Retinal pigment epithelial cell (primary cell): ENCODE data around the gene SPAG16.

Source experiments
- DNase-seq: peaks from one replicate; pipeline ENCODE4 v3.0.0-alpha.2; 2010; ENCODE audit warnings: low read depth
- H3K4me3 ChIP-seq: 2 replicates; pipeline ENCODE4 v1.5.1; 2011; ENCODE audit warnings: mild to moderate bottlenecking, low read length, control low read depth, moderate library complexity
- TF ChIP-seq, protein P1 (sequence below): conservative IDR thresholded peaks from 2 replicates; pipeline ENCODE4 v1.5.1; 2011; ENCODE audit warnings: low read depth, low read length, control low read depth, inconsistent platforms

The SPAG16 gene

DNA sequence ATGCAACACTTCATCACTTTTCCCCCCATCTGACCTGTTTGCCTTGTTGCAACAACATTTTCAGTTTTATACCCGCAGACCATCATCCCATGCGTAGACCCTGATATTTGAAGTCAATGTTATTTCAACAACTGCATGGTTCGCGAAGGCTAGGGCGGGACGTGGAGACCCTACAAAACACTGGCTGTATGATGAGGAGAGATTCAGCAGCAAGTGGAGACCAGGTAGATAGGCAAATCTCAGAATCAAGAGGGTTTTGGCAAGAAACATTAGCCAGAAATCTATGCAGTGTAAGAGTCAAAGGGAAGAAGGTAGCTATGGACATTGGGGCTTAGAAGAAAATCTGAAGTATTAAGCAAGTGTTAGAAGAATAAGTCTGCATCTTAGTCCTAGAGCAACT is 42.4 kb upstream of the SPAG16 start:
- DNase-seq, result no peak
- no peak overlapping the region for H3K4me3 ChIP-seq
- TF ChIP-seq, protein P1, sequence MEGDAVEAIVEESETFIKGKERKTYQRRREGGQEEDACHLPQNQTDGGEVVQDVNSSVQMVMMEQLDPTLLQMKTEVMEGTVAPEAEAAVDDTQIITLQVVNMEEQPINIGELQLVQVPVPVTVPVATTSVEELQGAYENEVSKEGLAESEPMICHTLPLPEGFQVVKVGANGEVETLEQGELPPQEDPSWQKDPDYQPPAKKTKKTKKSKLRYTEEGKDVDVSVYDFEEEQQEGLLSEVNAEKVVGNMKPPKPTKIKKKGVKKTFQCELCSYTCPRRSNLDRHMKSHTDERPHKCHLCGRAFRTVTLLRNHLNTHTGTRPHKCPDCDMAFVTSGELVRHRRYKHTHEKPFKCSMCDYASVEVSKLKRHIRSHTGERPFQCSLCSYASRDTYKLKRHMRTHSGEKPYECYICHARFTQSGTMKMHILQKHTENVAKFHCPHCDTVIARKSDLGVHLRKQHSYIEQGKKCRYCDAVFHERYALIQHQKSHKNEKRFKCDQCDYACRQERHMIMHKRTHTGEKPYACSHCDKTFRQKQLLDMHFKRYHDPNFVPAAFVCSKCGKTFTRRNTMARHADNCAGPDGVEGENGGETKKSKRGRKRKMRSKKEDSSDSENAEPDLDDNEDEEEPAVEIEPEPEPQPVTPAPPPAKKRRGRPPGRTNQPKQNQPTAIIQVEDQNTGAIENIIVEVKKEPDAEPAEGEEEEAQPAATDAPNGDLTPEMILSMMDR, result no peak

DNA sequence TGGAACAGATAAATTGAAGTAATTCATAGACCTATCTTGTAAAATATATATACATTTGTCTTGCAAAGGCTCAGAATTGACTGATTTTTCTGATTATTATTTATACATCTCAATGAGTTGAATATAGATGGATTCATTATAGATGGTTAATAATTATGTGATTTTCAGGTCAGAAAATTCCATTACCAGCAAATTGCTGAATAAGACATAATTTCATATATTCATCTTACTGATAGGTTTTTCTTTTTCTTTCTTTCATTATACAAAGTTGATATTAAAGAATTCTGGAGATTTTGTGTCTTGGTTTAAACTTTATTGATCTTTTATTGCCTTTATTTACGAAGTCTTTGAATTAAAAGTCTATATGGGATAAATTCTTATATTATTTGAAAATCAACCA is 41.6 kb upstream of the SPAG16 start:
- no peak overlapping the region for H3K4me3 ChIP-seq
- TF ChIP-seq, protein P1, result no peak
- no peak for DNase-seq

DNA sequence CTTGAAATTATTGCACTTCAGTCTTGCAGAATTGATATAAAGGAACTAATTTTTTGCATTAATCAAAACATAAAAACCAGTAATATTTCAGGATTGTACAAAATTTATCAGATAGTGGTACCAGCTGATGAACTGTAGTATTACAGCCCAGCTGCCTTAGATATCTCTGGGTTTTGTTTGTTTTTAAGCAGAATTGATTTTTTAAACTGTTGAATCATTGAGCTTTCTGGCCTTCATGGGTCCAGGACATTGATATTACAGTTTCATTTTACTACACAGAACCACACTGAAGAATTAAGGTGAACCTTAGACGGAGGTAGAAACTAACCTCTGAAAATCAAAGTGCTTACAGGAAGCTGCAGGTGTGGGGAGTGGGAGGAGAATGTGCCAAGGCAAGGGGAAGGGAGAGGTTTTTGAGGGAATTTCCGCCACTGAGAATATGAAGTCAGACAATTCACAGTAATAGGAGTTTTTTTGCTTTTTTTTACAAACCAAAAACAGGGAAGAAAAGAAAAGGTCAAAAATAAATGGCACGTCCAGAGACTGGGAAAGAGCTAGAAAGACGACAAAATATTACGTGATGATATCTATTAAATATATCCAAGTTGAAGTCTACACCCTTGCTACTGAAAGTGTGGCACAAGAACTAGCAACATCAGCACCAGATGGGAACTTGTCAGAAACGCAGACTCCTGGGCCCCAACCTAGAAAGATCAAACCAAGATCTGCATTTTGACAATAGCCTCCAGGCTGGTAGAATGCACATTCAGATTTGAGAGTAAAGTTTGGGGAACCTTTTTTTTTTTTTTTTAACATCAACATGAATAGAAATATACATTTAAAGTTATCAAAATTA is 40.8 kb upstream of the SPAG16 start:
- no peak overlapping the region for H3K4me3 ChIP-seq
- TF ChIP-seq, protein P1, result no peak
- DNase-seq, result no peak

DNA sequence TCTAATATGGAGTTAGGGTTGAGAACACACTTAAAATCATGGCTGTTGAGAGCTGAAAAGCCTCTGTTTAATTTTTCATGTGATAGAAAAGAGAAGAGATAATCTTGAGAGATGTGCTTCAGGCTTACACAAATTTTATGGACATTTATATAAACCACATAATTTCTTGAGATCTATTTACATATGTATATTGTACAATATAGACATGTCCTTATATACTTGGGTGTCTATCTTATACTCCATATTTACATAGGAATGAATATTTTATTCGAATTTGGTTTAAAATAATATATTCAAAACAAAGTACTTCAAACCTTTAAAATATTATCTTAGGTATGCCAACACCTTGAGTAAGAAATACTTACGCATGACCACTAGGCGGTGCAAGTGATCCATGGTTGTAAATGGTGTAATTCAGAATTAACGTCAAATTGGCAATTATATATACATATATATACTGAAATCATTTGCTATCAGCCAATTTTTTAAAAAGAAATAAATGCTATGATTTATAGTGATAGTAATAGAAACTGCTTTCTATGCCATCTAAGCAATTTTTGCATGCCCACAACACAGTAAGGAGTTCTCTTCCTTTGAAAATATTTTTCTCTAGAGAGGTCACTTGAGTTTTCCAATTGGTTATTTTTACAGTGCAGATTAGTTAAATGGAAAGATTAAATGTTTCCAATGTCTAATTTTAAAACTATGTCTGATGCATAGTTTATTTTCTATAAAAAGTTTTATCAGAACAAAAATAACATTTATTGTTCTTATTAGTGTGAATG is 37.6 kb upstream of the SPAG16 start:
- TF ChIP-seq, protein P1, result peak; percentile 80
- no peak overlapping the region for H3K4me3 ChIP-seq
- DNase-seq, result no peak

DNA sequence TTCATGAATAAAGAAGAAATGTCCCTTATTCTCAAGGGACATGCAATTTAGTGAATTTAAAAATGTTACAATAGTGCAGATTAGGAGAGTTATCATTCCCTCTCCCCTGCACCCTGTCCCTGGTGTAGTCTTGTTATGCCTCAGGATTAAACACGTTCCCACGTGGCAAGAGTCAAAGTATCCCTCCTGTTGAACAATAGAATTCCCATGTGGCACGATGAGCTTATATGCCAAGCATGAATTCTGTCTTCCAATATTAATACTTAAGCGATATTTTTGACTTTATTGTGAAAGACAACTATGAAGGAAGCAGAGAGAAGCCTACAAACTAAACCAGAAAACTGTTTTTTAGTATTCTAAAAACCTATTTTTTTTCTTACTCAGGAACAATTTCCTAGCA is 36.7 kb upstream of the SPAG16 start:
- TF ChIP-seq, protein P1, result no peak
- DNase-seq, result no peak
- no peak overlapping the region for H3K4me3 ChIP-seq

DNA sequence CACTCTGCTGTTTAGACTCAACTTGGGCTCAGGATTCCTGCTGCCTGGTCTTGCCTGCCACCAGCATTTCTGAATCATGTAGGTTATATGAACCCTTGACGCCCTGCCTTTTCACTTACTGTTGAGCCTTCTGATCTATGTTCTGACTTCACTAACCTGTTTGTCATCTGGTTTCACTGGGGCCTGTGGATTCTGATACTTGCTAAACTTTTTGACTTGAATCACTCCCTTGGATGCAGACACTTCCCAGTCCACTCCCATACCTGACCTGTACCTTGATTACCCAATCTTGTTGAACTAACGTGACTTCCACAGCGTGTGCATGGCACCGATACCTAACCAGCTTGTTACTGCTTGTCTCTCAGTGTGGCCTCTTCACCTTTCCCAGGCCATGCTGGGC is 35.6 kb upstream of the SPAG16 start:
- TF ChIP-seq, protein P1, result no peak
- H3K4me3 ChIP-seq, result no peak overlapping the region
- no peak for DNase-seq
